ENCODE data around the gene HDGFL2. TPM values are rescaled to one million over a fixed set of nuclear protein-coding genes. Genes with fewer than 3 reads are reported as not detected.

The HDGFL2 gene
- total RNA-seq, 2 donors from 2014 or later: 40.8 to 61.8 TPM

GRCh38 chr19:4453232-4454179 lies 18.6 kb upstream of the HDGFL2 start:
- TF ChIP-seq, protein P1, sequence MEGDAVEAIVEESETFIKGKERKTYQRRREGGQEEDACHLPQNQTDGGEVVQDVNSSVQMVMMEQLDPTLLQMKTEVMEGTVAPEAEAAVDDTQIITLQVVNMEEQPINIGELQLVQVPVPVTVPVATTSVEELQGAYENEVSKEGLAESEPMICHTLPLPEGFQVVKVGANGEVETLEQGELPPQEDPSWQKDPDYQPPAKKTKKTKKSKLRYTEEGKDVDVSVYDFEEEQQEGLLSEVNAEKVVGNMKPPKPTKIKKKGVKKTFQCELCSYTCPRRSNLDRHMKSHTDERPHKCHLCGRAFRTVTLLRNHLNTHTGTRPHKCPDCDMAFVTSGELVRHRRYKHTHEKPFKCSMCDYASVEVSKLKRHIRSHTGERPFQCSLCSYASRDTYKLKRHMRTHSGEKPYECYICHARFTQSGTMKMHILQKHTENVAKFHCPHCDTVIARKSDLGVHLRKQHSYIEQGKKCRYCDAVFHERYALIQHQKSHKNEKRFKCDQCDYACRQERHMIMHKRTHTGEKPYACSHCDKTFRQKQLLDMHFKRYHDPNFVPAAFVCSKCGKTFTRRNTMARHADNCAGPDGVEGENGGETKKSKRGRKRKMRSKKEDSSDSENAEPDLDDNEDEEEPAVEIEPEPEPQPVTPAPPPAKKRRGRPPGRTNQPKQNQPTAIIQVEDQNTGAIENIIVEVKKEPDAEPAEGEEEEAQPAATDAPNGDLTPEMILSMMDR (IDR thresholded peaks at IDR 0.05): no peak
- TF ChIP-seq POLR2AphosphoS5 (IDR thresholded peaks at IDR 0.05) (no peak), POLR2A (IDR thresholded peaks at IDR 0.05) (no peak)
- intact Hi-C loops (cut with DNase I): no loop called here
- WGBS: 73% methylated on average over 34 of the region's 34 CpGs
- Histone ChIP-seq H3K27ac (no peak overlapping the region), H3K27me3 (replicated peaks; ENCODE audit: insufficient read depth) (no peaks in the 10 kb centered on the region), H3K36me3 (peaks cover 12 to 19% of the 10 kb centered on the region in 2 donors), H3K9me3 (no peaks in the 10 kb centered on the region), H3K4me1 (replicated peaks) (peaks cover 17% of the 10 kb centered on the region), H3K4me3 (no peak overlapping the region)
- no peak for DNase-seq (ENCODE audit: low spot score)

GRCh38 chr19:4454747-4455718 lies 17.1 kb upstream of the HDGFL2 start:
- Histone ChIP-seq H3K27me3 (replicated peaks; ENCODE audit: insufficient read depth) (no peaks in the 10 kb centered on the region), H3K9me3 (no peaks in the 10 kb centered on the region), H3K27ac (peak overlapping the region; percentile 84 to 93), H3K36me3 (peaks cover 12 to 14% of the 10 kb centered on the region in 2 donors), H3K4me3 (peak overlapping the region in 1 of 2 donors; percentile 2), H3K4me1 (replicated peaks) (peaks cover 17% of the 10 kb centered on the region)
- intact Hi-C loops (cut with DNase I): loop anchor here (5.0 kb wide), 1 partner anchor 53 kb away; the partner anchor contains the start of genes CHAF1A and SH3GL1
- peak; percentile 85 for DNase-seq (ENCODE audit: low spot score)
- 26% methylated on average over 29 of the region's 29 CpGs for WGBS
- peak; percentile 27 for TF ChIP-seq POLR2A (IDR thresholded peaks at IDR 0.05)
- TF ChIP-seq POLR2AphosphoS5 (IDR thresholded peaks at IDR 0.05): peak; percentile 74
- TF ChIP-seq, protein P1 (IDR thresholded peaks at IDR 0.05): no peak

- H3K4me3 ChIP-seq: peak overlapping the region; percentile 74 to 88
- H3K9me3 ChIP-seq: no peaks in the 10 kb centered on the region
- peaks cover 17% of the 10 kb centered on the region for H3K4me1 ChIP-seq (replicated peaks)
- DNase-seq (ENCODE audit: low spot score): peak; percentile 72
- H3K27ac ChIP-seq: peak overlapping the region; percentile 84 to 93
- TF ChIP-seq POLR2A (IDR thresholded peaks at IDR 0.05) (no peak), POLR2AphosphoS5 (IDR thresholded peaks at IDR 0.05) (peak; percentile 39)
- TF ChIP-seq, protein P1 (IDR thresholded peaks at IDR 0.05): peak in 1 of 4 experiments; percentile 25
- H3K27me3 ChIP-seq (replicated peaks; ENCODE audit: insufficient read depth): no peaks in the 10 kb centered on the region
- intact Hi-C loops (cut with DNase I): loop anchor here (5.0 kb wide), 1 partner anchor 54 kb away; the partner anchor contains the start of genes CHAF1A and SH3GL1
- H3K36me3 ChIP-seq: peaks cover 12 to 14% of the 10 kb centered on the region in 2 donors
- WGBS: 23% methylated on average over 15 of the region's 15 CpGs
Observed at GRCh38 chr19:4455719-4456475, 16.2 kb upstream of the HDGFL2 start.

DNA sequence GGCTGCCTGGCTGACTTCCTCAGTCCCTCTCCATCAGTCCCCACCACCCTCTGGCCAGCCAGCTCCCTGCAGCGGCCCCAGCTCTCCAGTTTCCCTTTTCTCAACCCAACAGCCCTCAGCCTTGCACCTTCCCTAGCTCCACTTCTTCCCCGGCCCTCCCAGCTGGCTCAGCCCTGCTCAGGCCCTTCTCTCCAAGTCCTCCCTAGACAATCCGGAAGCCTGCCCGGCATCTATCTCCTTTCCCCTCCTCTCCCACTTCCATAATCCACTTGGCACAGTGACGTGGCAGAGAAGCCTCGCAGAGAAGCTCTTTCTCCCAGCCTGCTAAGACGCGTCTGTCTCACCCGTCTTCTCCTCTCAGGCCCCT lies 15.6 kb upstream of the HDGFL2 start:
- peaks cover 12% of the 10 kb centered on the region in 2 donors for H3K36me3 ChIP-seq
- H3K27me3 ChIP-seq (replicated peaks; ENCODE audit: insufficient read depth): no peaks in the 10 kb centered on the region
- WGBS: 3% methylated on average over 9 of the region's 9 CpGs
- intact Hi-C loops (cut with DNase I): loop anchor here (5.0 kb wide), 1 partner anchor 54 kb away; the partner anchor contains the start of genes CHAF1A and SH3GL1
- peaks cover 17% of the 10 kb centered on the region for H3K4me1 ChIP-seq (replicated peaks)
- peak overlapping the region; percentile 74 to 88 for H3K4me3 ChIP-seq
- no peak for DNase-seq (ENCODE audit: low spot score)
- peak overlapping the region; percentile 84 to 93 for H3K27ac ChIP-seq
- TF ChIP-seq, protein P1 (IDR thresholded peaks at IDR 0.05): no peak
- TF ChIP-seq POLR2A (IDR thresholded peaks at IDR 0.05) (no peak), POLR2AphosphoS5 (IDR thresholded peaks at IDR 0.05) (no peak)
- H3K9me3 ChIP-seq: no peaks in the 10 kb centered on the region

All from prostate gland (tissue), 2 donors.